HL-60/S4 (cell line): ENCODE data around the gene C10orf90.

Experiments used
- in situ Hi-C: fragments of 300-500 bp; cut with MboI; formaldehyde crosslinking; loops from 2 replicates; pipeline ENCODE4 v1.14.3; 2022; ENCODE audit warnings: low sequenced_read_pairs

Gene C10orf90

GRCh38 chr10:126586128-126586527 is 84.4 kb downstream of the C10orf90 start:
- in situ Hi-C loops, result no loop called here

GRCh38 chr10:126585249-126586017 is 85.1 kb downstream of the C10orf90 start:
- in situ Hi-C loops, result no loop called here

GRCh38 chr10:126584836-126585235 is 85.7 kb downstream of the C10orf90 start:
- in situ Hi-C loops, result no loop called here

GRCh38 chr10:126583552-126584200 is 86.8 kb downstream of the C10orf90 start:
- in situ Hi-C loops, result no loop called here

- in situ Hi-C loops, result no loop called here
Measured at GRCh38 chr10:126581648-126582046, 88.8 kb downstream of the C10orf90 start.

GRCh38 chr10:126580873-126581647 is 89.4 kb downstream of the C10orf90 start:
- in situ Hi-C loops, result no loop called here

GRCh38 chr10:126576336-126576735 is 94.2 kb downstream of the C10orf90 start:
- in situ Hi-C loops, result no loop called here

- in situ Hi-C loops, result no loop called here
Measured at GRCh38 chr10:126570621-126571602, 99.6 kb downstream of the C10orf90 start.

GRCh38 chr10:126570245-126570570 is 100.3 kb downstream of the C10orf90 start:
- in situ Hi-C loops, result no loop called here

GRCh38 chr10:126569513-126570244 is 100.8 kb downstream of the C10orf90 start:
- in situ Hi-C loops, result no loop called here

GRCh38 chr10:126568809-126569385 is 101.6 kb downstream of the C10orf90 start:
- in situ Hi-C loops, result no loop called here

GRCh38 chr10:126565871-126566270 is 104.6 kb downstream of the C10orf90 start:
- in situ Hi-C loops, result no loop called here

- in situ Hi-C loops, result no loop called here
Measured at GRCh38 chr10:126565441-126565840, 105.1 kb downstream of the C10orf90 start.

- in situ Hi-C loops, result no loop called here
Measured at GRCh38 chr10:126564326-126564888, 106.1 kb downstream of the C10orf90 start.

- in situ Hi-C loops, result no loop called here
Measured at GRCh38 chr10:126563361-126563760, 107.1 kb downstream of the C10orf90 start.

- in situ Hi-C loops, result no loop called here
Measured at GRCh38 chr10:126561921-126562680, 108.4 kb downstream of the C10orf90 start.

GRCh38 chr10:126561294-126561920 is 109.1 kb downstream of the C10orf90 start:
- in situ Hi-C loops, result no loop called here

- in situ Hi-C loops, result no loop called here
Measured at GRCh38 chr10:126558881-126559280, 111.6 kb downstream of the C10orf90 start.
